PC-9 (cell line): ENCODE results near the gene SUPT5H. TPM values are rescaled to one million over a fixed set of nuclear protein-coding genes. Genes with fewer than 3 reads are reported as not detected.
A peak's percentile ranks its signal among the peaks of the same experiment; 100 is the strongest.

Source experiments
- BruUV-seq: library from RNA; stranded (reverse); fragments of 400-500 nt; replicated peaks from 2 replicates; lab custom pipeline; 2021; lab: Mats Ljungman, UMichigan
- CTCF ChIA-PET: fragments of 300-600 bp; sonication (Branson Sonifier 250); formaldehyde crosslinking; loops from one replicate; lab custom pipeline; 2022; ENCODE audit warnings: antibody characterized with exemption; lab: Charles Lee
- POLR2A ChIA-PET: fragments of 300-600 bp; sonication (Branson Sonifier 250); formaldehyde crosslinking; loops from one replicate; lab custom pipeline; 2022; ENCODE audit warnings: antibody characterized with exemption; ENCODE audit not compliant: unreplicated experiment; lab: Charles Lee
- DNase-seq, 2 experiments: peaks; one replicate each; pipeline versions ENCODE4 v3.0.0 to v3.0.0-alpha.2; 2015 to 2022; ENCODE audit warnings: mixed read lengths in 1 of 2
- H2AFZ ChIP-seq: fragments of 200-600 bp; sonication (generic); 2 replicates; pipeline ENCODE4 v1.8.1; 2017; ENCODE audit warnings: antibody characterized with exemption
- H3F3A ChIP-seq: fragments of 200-600 bp; sonication (generic); 2 replicates; pipeline ENCODE4 v1.8.1; 2017; ENCODE audit warnings: antibody characterized with exemption, mild to moderate bottlenecking, low read depth; ENCODE audit not compliant: insufficient read depth
- H3K27ac ChIP-seq: fragments of 200-600 bp; sonication (generic); 2 replicates; pipeline ENCODE4 v1.6.1; 2016; ENCODE audit warnings: mixed run types
- H3K27me3 ChIP-seq: fragments of 200-600 bp; sonication (generic); 2 replicates; pipeline ENCODE4 v1.6.1; 2016; ENCODE audit warnings: low read depth, mixed run types; ENCODE audit not compliant: insufficient read depth
- H3K36me3 ChIP-seq: fragments of 200-600 bp; sonication (generic); 2 replicates; pipeline ENCODE4 v1.6.1; 2016; ENCODE audit warnings: low read depth, mixed run types
- H3K4me1 ChIP-seq: fragments of 200-600 bp; sonication (generic); replicated peaks from 2 replicates; pipeline ENCODE4 v1.6.1; 2016; ENCODE audit warnings: mixed run types; ENCODE audit not compliant: insufficient read depth
- H3K4me2 ChIP-seq: fragments of 200-600 bp; sonication (generic); 2 replicates; pipeline ENCODE4 v1.6.1; 2017; ENCODE audit warnings: mixed run types
- H3K4me3 ChIP-seq: fragments of 200-600 bp; sonication (generic); 2 replicates; pipeline ENCODE4 v1.6.1; 2016; ENCODE audit warnings: mixed run types
- H3K79me2 ChIP-seq: fragments of 200-600 bp; sonication (generic); 2 replicates; pipeline ENCODE4 v1.6.1; 2017; ENCODE audit warnings: low read depth, mixed run types
- H3K9me2 ChIP-seq: fragments of 200-600 bp; sonication (generic); 2 replicates; pipeline ENCODE4 v1.8.1; 2017; ENCODE audit warnings: mild to moderate bottlenecking; ENCODE audit not compliant: insufficient read depth
- H3K9me3 ChIP-seq: fragments of 200-600 bp; sonication (generic); 2 replicates; pipeline ENCODE4 v1.8.1; 2016; ENCODE audit warnings: low read depth; ENCODE audit not compliant: insufficient read depth
- H4K20me1 ChIP-seq: fragments of 200-600 bp; sonication (generic); 2 replicates; pipeline ENCODE4 v1.8.1; 2017; ENCODE audit not compliant: insufficient read depth
- EZH2 ChIP-seq: fragments of 200-600 bp; sonication (generic); IDR thresholded peaks from 2 replicates; pipeline ENCODE4 v1.8.0; 2017; ENCODE audit warnings: antibody characterized with exemption, low read depth
- intact Hi-C: fragments of 100-400 bp; cut with micrococcal nuclease; formaldehyde crosslinking; loops from one replicate; pipeline ENCODE4 v1.10.0; 2022; ENCODE audit not compliant: unreplicated experiment
- total RNA-seq: library from RNA; stranded (reverse); gene quantifications from 2 replicates; pipeline ENCODE4 v1.2.3, GENCODE V29; 2021
- TF ChIP-seq, protein P1 (sequence below): fragments of 200-600 bp; sonication (generic); conservative IDR thresholded peaks from 2 replicates; pipeline ENCODE4 v1.6.1; 2017; ENCODE audit warnings: mixed run types, antibody characterized with exemption, mild to moderate bottlenecking, moderate library complexity

SUPT5H gene
- total RNA-seq, 1 experiment from 2014 or later = 118 TPM

- peaks cover 3% of the 10 kb centered on the region; the same call in 1 of the 2 replicates for H4K20me1 ChIP-seq
- H3K9me3 ChIP-seq = no peaks in the 10 kb centered on the region
- H3K79me2 ChIP-seq = no peaks in the 10 kb centered on the region
- no peak for DNase-seq
- ChIA-PET CTCF (no interaction called here), POLR2A (no interaction called here)
- no peak for TF ChIP-seq EZH2
- TF ChIP-seq, protein P1, sequence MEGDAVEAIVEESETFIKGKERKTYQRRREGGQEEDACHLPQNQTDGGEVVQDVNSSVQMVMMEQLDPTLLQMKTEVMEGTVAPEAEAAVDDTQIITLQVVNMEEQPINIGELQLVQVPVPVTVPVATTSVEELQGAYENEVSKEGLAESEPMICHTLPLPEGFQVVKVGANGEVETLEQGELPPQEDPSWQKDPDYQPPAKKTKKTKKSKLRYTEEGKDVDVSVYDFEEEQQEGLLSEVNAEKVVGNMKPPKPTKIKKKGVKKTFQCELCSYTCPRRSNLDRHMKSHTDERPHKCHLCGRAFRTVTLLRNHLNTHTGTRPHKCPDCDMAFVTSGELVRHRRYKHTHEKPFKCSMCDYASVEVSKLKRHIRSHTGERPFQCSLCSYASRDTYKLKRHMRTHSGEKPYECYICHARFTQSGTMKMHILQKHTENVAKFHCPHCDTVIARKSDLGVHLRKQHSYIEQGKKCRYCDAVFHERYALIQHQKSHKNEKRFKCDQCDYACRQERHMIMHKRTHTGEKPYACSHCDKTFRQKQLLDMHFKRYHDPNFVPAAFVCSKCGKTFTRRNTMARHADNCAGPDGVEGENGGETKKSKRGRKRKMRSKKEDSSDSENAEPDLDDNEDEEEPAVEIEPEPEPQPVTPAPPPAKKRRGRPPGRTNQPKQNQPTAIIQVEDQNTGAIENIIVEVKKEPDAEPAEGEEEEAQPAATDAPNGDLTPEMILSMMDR = no peak
- H3F3A ChIP-seq = peaks cover under 1% of the 10 kb centered on the region; the same call in 1 of the 2 replicates
- no TSS peak for BruUV-seq
- no peak overlapping the region for H2AFZ ChIP-seq
- no peaks in the 10 kb centered on the region for H3K9me2 ChIP-seq
- intact Hi-C loops = no loop called here
- no peak overlapping the region for H3K4me3 ChIP-seq
- 0 out of 2 replicates have a peak, but pooled peaks cover 19% of the 10 kb centered on the region for H3K36me3 ChIP-seq
- H3K27me3 ChIP-seq = no peaks in the 10 kb centered on the region
- no peak overlapping the region for H3K27ac ChIP-seq
- no peaks in the 10 kb centered on the region for H3K4me1 ChIP-seq
- H3K4me2 ChIP-seq = no peak overlapping the region
Observed at GRCh38 chr19:39472746-39473442, 27.5 kb downstream of the SUPT5H start.

GRCh38 chr19:39473443-39473960 is 28.1 kb downstream of the SUPT5H start:
- Histone ChIP-seq H3K79me2 (no peaks in the 10 kb centered on the region), H3K4me2 (no peak overlapping the region), H3K36me3 (0 out of 2 replicates have a peak, but pooled peaks cover 19% of the 10 kb centered on the region), H3K27ac (no peak overlapping the region), H2AFZ (no peak overlapping the region), H3F3A (peaks cover 6% of the 10 kb centered on the region; the same call in 1 of the 2 replicates), H3K9me2 (no peaks in the 10 kb centered on the region), H3K4me3 (no peak overlapping the region), H4K20me1 (0 out of 2 replicates have a peak, but pooled peaks cover 3% of the 10 kb centered on the region), H3K27me3 (no peaks in the 10 kb centered on the region), H3K4me1 (no peaks in the 10 kb centered on the region), H3K9me3 (no peaks in the 10 kb centered on the region)
- intact Hi-C loops = no loop called here
- BruUV-seq = no TSS peak
- ChIA-PET POLR2A (no interaction called here), CTCF (no interaction called here)
- no peak for DNase-seq
- TF ChIP-seq EZH2 = no peak
- TF ChIP-seq, protein P1 = no peak

GRCh38 chr19:39474139-39474620 is 28.8 kb downstream of the SUPT5H start:
- H3K4me1 ChIP-seq = no peaks in the 10 kb centered on the region
- no peak overlapping the region for H3K4me2 ChIP-seq
- no peaks in the 10 kb centered on the region for H3K9me2 ChIP-seq
- TF ChIP-seq, protein P1 = peak; percentile 84
- TF ChIP-seq EZH2 = no peak
- H3F3A ChIP-seq = peaks cover 9% of the 10 kb centered on the region; the same call in 1 of the 2 replicates
- no TSS peak for BruUV-seq
- no peak overlapping the region for H3K27ac ChIP-seq
- H3K9me3 ChIP-seq = no peaks in the 10 kb centered on the region
- H3K36me3 ChIP-seq = 0 out of 2 replicates have a peak, but pooled peaks cover 19% of the 10 kb centered on the region
- no peak overlapping the region for H3K4me3 ChIP-seq
- no peaks in the 10 kb centered on the region for H3K27me3 ChIP-seq
- intact Hi-C loops = loop anchor here (2.0 kb wide), 1 partner anchor 59 kb away; the partner anchor contains the start of gene EID2B
- ChIA-PET POLR2A (no interaction called here), CTCF (no interaction called here)
- peak in 1 of 2 experiments; percentile 48 for DNase-seq
- no peaks in the 10 kb centered on the region for H3K79me2 ChIP-seq
- H4K20me1 ChIP-seq = 0 out of 2 replicates have a peak, but pooled peaks cover 3% of the 10 kb centered on the region
- no peak overlapping the region for H2AFZ ChIP-seq
